HTR-8/SVneo (cell line): Measurements from ENCODE around the gene SPEM3.
A peak's percentile ranks its signal among the peaks of the same experiment; 100 is the strongest.

Source experiments
- DNase-seq: peaks from one replicate; pipeline ENCODE4 v3.0.0; 2011; ENCODE audit warnings: low spot score, mixed read lengths; ENCODE audit not compliant: insufficient read length
- FAIRE-seq: peaks from 2 replicates; lab custom pipeline; 2011; peaks lifted over from hg19 to GRCh38; lab: Jason Lieb, UNC

The SPEM3 gene

GRCh38 chr17:7428557-7428956 lies at the start of gene SPEM3:
TSS of gene SPEM3 (plus strand) at chr17:7428857. CDS start at chr17:7428903, 46 bp downstream.
- FAIRE-seq (no peak), DNase-seq (no peak)

- DNase-seq (no peak), FAIRE-seq (no peak)
Measured at GRCh38 chr17:7379134-7379533, 49.5 kb upstream of the SPEM3 start.

- no peak for DNase-seq
- FAIRE-seq = no peak
Measured at GRCh38 chr17:7380321-7380720, 48.3 kb upstream of the SPEM3 start.

- no peak for FAIRE-seq
- no peak for DNase-seq
Measured at GRCh38 chr17:7380855-7381683, 47.6 kb upstream of the SPEM3 start, which contains the start of gene TNK1. TSS of gene TNK1 (plus strand) at chr17:7381089. CDS start at chr17:7382927, 1,838 bp downstream.

GRCh38 chr17:7382901-7383300 lies 45.8 kb upstream of the SPEM3 start:
- FAIRE-seq (no peak), DNase-seq (no peak)

- no peak for DNase-seq
- no peak for FAIRE-seq
Measured at GRCh38 chr17:7383371-7383741, 45.3 kb upstream of the SPEM3 start.

- DNase-seq = peak; percentile 43
- peak; percentile 70 for FAIRE-seq
Measured at GRCh38 chr17:7383742-7384488, 44.7 kb upstream of the SPEM3 start.

GRCh38 chr17:7384489-7385081 lies 44.1 kb upstream of the SPEM3 start:
- FAIRE-seq (no peak), DNase-seq (no peak)

GRCh38 chr17:7388856-7389255 lies 39.8 kb upstream of the SPEM3 start:
- no peak for FAIRE-seq
- DNase-seq = no peak

GRCh38 chr17:7389924-7390910 lies 38.4 kb upstream of the SPEM3 start:
- FAIRE-seq (peak; percentile 26), DNase-seq (no peak)

- no peak for DNase-seq
- FAIRE-seq = no peak
Measured at GRCh38 chr17:7391307-7391706, 37.4 kb upstream of the SPEM3 start.

- no peak for DNase-seq
- FAIRE-seq = no peak
Measured at GRCh38 chr17:7392696-7393612, 35.7 kb upstream of the SPEM3 start.

GRCh38 chr17:7393613-7394451 lies 34.8 kb upstream of the SPEM3 start:
- peak; percentile 73 for FAIRE-seq
- DNase-seq = peak; percentile 41

- FAIRE-seq = peak; percentile 95
- peak; percentile 93 for DNase-seq
Measured at GRCh38 chr17:7394452-7395191, 34.0 kb upstream of the SPEM3 start, which contains the start of gene PLSCR3. TSS of gene PLSCR3 (minus strand) at chr17:7394525. CDS start at chr17:7394110, 415 bp downstream.

GRCh38 chr17:7396147-7396546 lies 32.5 kb upstream of the SPEM3 start:
- no peak for FAIRE-seq
- no peak for DNase-seq

- no peak for FAIRE-seq
Measured at GRCh38 chr17:7398612-7399011, 30.0 kb upstream of the SPEM3 start.

More at GRCh38 chr17:7398612-7399011, 30.0 kb upstream of the SPEM3 start:
- no peak for DNase-seq
